Amygdala (tissue), 56 donors: Measurements from ENCODE around the gene FLT3.
A peak's percentile ranks its signal among the peaks of the same experiment; 100 is the strongest.
"Not testable (repeated sequence)": the region's sequence is repeated elsewhere in the genome, so short reads cannot be mapped to it uniquely, and the experiment has no call there.

Experiments
- DNase-seq, 56 donors: peaks; one replicate each; lab custom pipeline; 2025; lab: John Stamatoyannopoulos, UW

Gene FLT3

GRCh38 chr13:28100150-28101121 lies at the start of gene FLT3:
Gene FLT3, minus strand, starts transcription at chr13:28100576. Its CDS starts 66 bp downstream, at chr13:28100510.
- DNase-seq, result no peak

DNA sequence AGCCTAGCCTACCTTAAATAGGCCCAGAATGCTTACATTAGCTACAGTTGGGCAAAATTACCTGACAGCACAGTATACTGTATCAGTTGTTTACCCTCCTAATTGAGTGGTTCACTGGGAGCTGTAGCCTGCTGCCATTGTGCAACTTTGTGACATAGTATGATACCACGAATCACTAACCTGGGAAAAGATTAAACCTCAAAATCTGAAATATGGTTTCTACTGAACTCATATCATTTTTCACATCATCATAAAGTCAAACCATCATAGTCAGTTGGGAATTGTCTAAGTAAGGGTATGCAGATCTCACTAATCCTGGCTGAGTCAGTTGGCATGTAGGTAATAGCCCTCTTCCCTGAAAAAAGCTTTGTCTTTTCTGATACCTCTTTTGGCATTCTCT lies 47.1 kb upstream of the FLT3 start:
- DNase-seq, result no peak

- no peak for DNase-seq
Observed at GRCh38 chr13:28145049-28145448, 44.7 kb upstream of the FLT3 start.

DNA sequence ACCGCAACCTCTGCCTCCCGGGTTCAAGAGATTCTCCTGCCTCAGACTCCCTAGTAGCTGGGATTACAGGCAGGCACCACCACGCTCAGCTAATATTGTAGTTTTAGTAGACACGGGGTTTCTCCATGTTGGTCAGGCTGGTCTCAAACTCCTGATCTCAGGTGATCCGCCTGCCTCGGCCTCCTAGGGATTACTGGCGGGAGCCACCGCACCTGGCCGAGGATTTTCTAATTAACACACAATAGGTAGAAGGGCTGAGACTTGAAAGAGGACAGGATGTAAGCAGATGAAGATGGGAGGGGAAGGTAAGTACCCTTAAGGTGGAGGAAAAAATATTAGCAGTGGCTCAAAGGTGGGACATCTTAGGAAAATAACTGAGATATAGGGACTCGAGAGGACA lies 41.2 kb upstream of the FLT3 start:
- not testable (repeated sequence) for DNase-seq

GRCh38 chr13:28140433-28141125 lies 40.2 kb upstream of the FLT3 start:
- DNase-seq, result no peak

- DNase-seq, result peak in 53 of 56 donors; percentile 19 to 80 (median 67)
Observed at GRCh38 chr13:28138756-28139470, 38.5 kb upstream of the FLT3 start.

- peak; percentile 9 to 92 (median 80) for DNase-seq
Observed at GRCh38 chr13:28138012-28138755, 37.8 kb upstream of the FLT3 start, which contains the start of gene PAN3. Gene PAN3, plus strand, starts transcription at chr13:28138545. Its CDS starts 113 bp downstream, at chr13:28138658.

DNA sequence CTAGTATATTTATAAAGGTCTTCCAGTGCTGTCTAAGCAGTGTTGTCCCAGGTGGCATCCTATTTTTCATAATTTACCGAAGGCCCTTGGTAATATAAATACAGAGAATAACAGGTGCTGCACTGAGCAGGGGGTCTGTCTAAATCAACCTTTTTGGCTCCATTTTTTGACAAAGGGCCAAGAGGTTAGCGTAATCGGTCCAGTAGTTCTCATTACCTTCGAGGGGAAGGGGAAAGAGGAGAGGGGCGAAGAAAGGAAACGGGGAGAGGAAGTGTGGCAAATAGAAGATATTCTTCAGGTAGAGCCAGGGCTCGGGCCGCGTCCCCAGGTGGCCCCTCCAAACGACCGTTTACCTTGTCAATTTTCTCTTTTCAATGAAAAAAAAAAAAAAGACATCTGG lies 37.2 kb upstream of the FLT3 start:
- DNase-seq, result peak in 4 of 56 donors; percentile 3 to 46 (median 38)

GRCh38 chr13:28136916-28137315 lies 36.5 kb upstream of the FLT3 start:
- DNase-seq, result no peak

GRCh38 chr13:28131646-28132045 lies 31.3 kb upstream of the FLT3 start:
- DNase-seq, result no peak

DNA sequence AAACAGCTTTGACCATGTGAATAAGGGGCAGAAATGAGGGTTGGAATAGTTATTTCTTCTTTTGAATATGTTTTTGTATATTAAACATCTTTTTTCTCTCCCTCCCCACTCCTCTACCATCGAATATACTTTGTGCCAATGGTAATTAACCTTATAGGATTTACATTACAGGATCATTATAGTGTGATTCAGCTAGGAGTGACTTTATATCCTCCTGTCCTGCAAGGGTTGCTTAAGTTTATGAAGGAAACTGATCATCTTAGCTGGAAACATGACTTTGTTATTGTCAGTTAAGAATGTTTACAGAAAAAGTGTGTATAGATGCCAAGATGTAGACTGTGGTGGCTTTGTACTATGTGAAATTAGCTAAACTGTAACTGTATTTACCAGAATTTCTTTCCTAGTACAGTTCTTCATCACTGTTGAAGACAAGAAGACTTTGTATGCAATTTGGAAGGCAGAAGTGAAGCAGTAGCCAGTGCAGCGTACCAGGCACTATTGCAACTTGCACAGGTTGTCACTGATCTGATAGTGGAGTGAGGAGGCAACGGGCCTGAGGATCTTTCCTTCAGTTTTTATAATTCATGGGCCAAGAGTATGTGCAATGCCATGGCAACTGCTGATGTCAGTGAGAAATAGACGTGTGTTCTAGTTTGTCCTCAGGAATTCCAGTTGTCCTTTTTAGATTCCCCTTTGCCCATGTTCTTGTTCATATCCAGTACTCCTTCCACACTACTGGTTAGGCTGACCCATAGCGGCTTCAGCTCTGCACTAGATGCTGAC lies 29.7 kb upstream of the FLT3 start:
- no peak for DNase-seq

DNA sequence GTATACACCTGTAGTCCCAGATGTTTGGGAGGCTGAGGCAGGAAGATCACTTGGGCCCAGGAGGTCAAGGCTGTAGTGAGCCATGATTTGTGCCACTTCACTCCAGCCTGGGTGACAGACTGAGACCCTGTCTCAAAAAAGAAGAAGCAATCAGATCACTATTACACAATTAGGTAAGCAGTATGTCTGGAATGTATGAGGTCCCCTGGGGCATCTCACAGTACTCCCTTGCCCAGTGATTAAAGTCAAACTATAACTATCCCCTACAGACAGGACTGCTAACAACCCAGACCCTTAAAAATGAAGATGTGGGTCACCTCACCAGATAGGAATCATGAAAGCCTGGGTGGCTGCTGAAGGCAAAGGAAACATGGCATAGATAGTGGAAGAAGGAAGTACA lies 28.6 kb upstream of the FLT3 start:
- DNase-seq, result no peak

- peak in 1 of 56 donors; percentile 4 for DNase-seq
Observed at GRCh38 chr13:28128030-28128429, 27.7 kb upstream of the FLT3 start.

GRCh38 chr13:28121224-28121623 lies 20.8 kb upstream of the FLT3 start:
- no peak for DNase-seq

GRCh38 chr13:28120317-28120716 lies 19.9 kb upstream of the FLT3 start:
- no peak for DNase-seq

DNA sequence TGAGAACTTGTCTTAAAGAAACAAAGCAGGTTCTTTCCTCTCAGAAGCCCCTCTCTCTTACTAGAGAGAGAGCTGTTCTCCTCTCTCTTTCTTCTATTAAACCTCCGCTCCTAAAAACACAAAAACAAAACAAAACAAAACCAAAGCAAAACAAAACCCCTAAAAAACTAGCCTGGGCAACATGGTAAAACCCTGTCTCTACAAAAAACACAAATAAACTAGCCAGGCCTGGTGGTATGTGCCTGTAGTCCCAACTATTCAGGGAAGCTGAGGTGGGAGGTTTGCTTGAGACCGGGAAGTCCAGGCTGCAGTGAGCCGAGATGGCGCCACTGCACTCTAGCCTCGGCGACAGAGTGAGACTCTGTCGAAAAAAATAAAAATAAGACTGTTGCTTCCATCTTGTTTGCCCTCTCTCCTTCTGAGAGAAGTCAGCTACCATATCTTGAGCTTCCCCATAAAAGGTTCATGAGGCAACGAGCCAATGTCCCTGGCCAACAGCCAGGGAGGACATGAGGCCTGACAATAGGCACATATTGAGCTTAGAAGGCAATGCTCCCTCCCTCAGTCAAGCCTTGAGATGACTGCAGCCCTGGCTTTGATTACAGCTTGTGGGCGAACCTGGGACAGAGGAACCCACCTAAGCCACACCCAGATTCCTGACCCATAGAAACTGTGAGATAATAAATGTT lies 17.5 kb upstream of the FLT3 start:
- peak in 1 of 56 donors; percentile 23 for DNase-seq

DNA sequence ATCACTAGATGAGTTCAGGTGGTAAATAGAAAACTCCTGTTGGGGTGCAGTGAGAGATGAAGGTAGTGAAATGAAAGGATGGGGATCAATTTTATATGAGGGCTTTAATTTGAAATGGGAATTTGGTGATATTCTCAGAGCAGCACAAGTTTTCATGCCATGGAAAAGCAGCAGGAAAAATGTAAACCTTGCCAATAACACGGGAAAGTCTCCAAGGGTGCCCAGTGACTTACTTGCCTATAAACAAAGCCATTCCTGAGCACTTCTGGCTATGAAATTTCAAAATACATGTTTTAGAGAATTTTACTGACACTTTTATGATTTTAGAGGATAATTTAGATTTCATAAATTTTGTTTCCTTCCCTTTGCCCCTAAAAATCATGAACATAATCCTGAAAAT lies 16.4 kb upstream of the FLT3 start:
- DNase-seq, result no peak

DNA sequence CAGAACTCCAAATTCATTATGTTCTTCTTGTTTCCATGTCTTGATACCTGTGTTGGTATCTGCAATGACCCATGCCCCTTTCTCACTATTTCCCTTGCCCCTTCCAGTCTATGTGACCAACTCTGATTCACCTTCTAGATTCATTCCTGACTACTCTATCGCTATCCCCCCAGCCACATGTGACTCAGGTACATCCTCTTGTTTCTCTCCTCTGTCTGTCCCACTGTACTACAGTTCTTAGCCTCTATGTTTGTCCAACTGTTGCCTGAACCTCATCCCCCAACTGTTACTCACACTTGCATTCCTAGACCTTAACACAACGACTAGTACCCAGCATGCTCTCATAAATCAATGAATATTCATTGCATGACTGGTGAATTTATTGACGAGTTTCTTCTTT lies 10.0 kb upstream of the FLT3 start:
- DNase-seq, result no peak

DNA sequence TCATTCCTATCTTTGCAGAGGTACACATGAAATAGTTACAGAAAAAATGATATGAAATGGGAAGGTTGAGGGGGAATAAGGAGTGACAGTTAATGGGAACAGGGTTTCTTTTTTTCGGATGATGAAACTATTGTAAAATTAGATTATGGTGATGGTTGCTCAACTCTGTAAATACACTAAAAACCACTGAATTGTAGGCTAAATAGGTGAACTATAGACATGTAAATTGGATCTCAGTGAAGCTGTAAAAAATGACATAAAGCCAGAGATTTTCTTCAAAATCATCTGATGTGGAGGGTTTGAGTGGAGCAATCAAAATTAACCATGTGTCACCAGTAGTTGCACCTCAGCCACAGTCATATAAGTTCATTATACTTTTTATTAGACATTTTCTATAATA lies 6.6 kb upstream of the FLT3 start:
- no peak for DNase-seq
